HepG2 (cell line): ENCODE results near the gene MTF2. TPM values are rescaled to one million over a fixed set of nuclear protein-coding genes. Genes with fewer than 3 reads are reported as not detected.
A peak's percentile ranks its signal among the peaks of the same experiment; 100 is the strongest.

Experiments
- ARNT ChIP-seq: fragments of 450-650 bp; IDR thresholded peaks from 2 replicates; pipeline ENCODE4 v1.6.1; 2017
- BRCA1 ChIP-seq: sonication (generic); formaldehyde crosslinking; IDR thresholded peaks from 2 replicates; pipeline ENCODE4 v1.4.0; 2020; ENCODE audit warnings: missing genetic modification reagents
- DR1 ChIP-seq: sonication (generic); formaldehyde crosslinking; IDR thresholded peaks from 2 replicates; pipeline ENCODE4 v1.8.0; 2021; ENCODE audit warnings: mild to moderate bottlenecking, missing genetic modification reagents, inconsistent platforms
- FOXO1 ChIP-seq: sonication (generic); formaldehyde crosslinking; IDR thresholded peaks from 2 replicates; pipeline ENCODE4 v1.4.0; 2020; ENCODE audit warnings: missing genetic modification reagents
- GATAD2A ChIP-seq: IDR thresholded peaks from 2 replicates; pipeline ENCODE4 v1.6.1; 2016
- HCFC1 ChIP-seq: fragments of 150-350 bp; IDR thresholded peaks from 2 replicates; pipeline ENCODE4 v1.6.1; 2014; ENCODE audit warnings: low read depth, low read length
- HDAC1 ChIP-seq: sonication (generic); formaldehyde crosslinking; IDR thresholded peaks from 2 replicates; pipeline ENCODE4 v1.5.1; 2020; ENCODE audit warnings: mild to moderate bottlenecking, missing genetic modification reagents
- HMG20B ChIP-seq: conservative IDR thresholded peaks from 2 replicates; pipeline ENCODE4 v1.6.1; 2016; ENCODE audit warnings: missing genetic modification reagents, missing compliant biosample characterization
- MZF1 ChIP-seq: sonication (generic); formaldehyde crosslinking; IDR thresholded peaks from 2 replicates; pipeline ENCODE4 v1.8.1; 2023; ENCODE audit warnings: mild to moderate bottlenecking, missing genetic modification reagents, borderline replicate concordance
- NFKBIZ ChIP-seq: IDR thresholded peaks from 2 replicates; pipeline ENCODE4 v1.6.1; 2018; ENCODE audit warnings: missing genetic modification reagents, missing compliant biosample characterization
- NPAS2 ChIP-seq: sonication (generic); formaldehyde crosslinking; IDR thresholded peaks from 2 replicates; pipeline ENCODE4 v1.8.0; 2022; ENCODE audit warnings: mild to moderate bottlenecking, missing genetic modification reagents, borderline replicate concordance
- POLR2A ChIP-seq, 2 experiments: IDR thresholded peaks; 2 replicates each; pipeline ENCODE4 v1.6.1; 2011; ENCODE audit warnings: low read depth in 2 of 2, low read length in 2 of 2, mild to moderate bottlenecking in 1 of 2, moderate library complexity in 1 of 2; ENCODE audit not compliant: insufficient read depth in 1 of 2
- ZBTB7A ChIP-seq: sonication (generic); formaldehyde crosslinking; IDR thresholded peaks from 2 replicates; pipeline ENCODE4 v1.8.0; 2022; ENCODE audit warnings: mild to moderate bottlenecking, missing genetic modification reagents
- ZNF232 ChIP-seq: sonication (generic); formaldehyde crosslinking; IDR thresholded peaks from 2 replicates; pipeline ENCODE4 v1.4.0; 2020; ENCODE audit warnings: missing genetic modification reagents, borderline replicate concordance
- ZNF720 ChIP-seq: sonication (generic); formaldehyde crosslinking; IDR thresholded peaks from 2 replicates; pipeline ENCODE4 v1.4.0; 2020; ENCODE audit warnings: missing genetic modification reagents
- ZSCAN12 ChIP-seq: sonication (generic); formaldehyde crosslinking; IDR thresholded peaks from 2 replicates; pipeline ENCODE4 v1.9.0; 2021; ENCODE audit warnings: mild to moderate bottlenecking, missing genetic modification reagents
- polyA plus RNA-seq, 8 experiments: library from polyadenylated mRNA; depleted of rRNA in 3 of 8; stranded (reverse) in 7 of 8; unstranded in 1 of 8; fragments of >200 nt; fragmentation: Illumina TruSeq in 4 of 8; extraction: Trizol in 4 of 8; gene quantifications; 2 replicates each; pipeline versions ENCODE4 v1.2.1 to v1.2.3, GENCODE V29; 2011 to 2016; ENCODE audit warnings: low read depth in 4 of 8, missing spikeins in 1 of 8, mixed read lengths in 1 of 8; ENCODE audit not compliant: insufficient read depth in 1 of 8
- total RNA-seq, 5 experiments: library from RNA; depleted of rRNA; stranded (reverse); fragments of >200 nt; fragmentation: Illumina TruSeq; extraction: Trizol; gene quantifications; 2 replicates each; pipeline ENCODE4 v1.2.3, GENCODE V29; 2016; ENCODE audit warnings: low read depth in 1 of 5
- TF ChIP-seq, protein P1 (sequence below): IDR thresholded peaks from 2 replicates; pipeline ENCODE4 v1.4.0; 2020; ENCODE audit warnings: mild to moderate bottlenecking, missing genetic modification reagents
- TF ChIP-seq, protein P2 (sequence below): sonication (generic); formaldehyde crosslinking; IDR thresholded peaks from 2 replicates; pipeline ENCODE4 v1.5.1; 2020; ENCODE audit warnings: mild to moderate bottlenecking, missing genetic modification reagents, moderate library complexity
- TF ChIP-seq, protein P3 (sequence below): IDR thresholded peaks from 2 replicates; pipeline ENCODE4 v1.6.1; 2016
- TF ChIP-seq, protein P4 (sequence below): sonication (generic); formaldehyde crosslinking; IDR thresholded peaks from 2 replicates; pipeline ENCODE4 v1.8.0; 2022; ENCODE audit warnings: mild to moderate bottlenecking, missing genetic modification reagents, moderate library complexity
- TF ChIP-seq, protein P5 (sequence below): sonication (generic); formaldehyde crosslinking; IDR thresholded peaks from 2 replicates; pipeline ENCODE4 v1.5.1; 2020; ENCODE audit warnings: missing genetic modification reagents, mild to moderate bottlenecking, borderline replicate concordance

The MTF2 gene
- total and polyA plus RNA-seq, 2 of the 13 experiments (the other 11 are each of a cell fraction or from before 2014, with no cell fraction given): 48.7 to 53.9 TPM

DNA sequence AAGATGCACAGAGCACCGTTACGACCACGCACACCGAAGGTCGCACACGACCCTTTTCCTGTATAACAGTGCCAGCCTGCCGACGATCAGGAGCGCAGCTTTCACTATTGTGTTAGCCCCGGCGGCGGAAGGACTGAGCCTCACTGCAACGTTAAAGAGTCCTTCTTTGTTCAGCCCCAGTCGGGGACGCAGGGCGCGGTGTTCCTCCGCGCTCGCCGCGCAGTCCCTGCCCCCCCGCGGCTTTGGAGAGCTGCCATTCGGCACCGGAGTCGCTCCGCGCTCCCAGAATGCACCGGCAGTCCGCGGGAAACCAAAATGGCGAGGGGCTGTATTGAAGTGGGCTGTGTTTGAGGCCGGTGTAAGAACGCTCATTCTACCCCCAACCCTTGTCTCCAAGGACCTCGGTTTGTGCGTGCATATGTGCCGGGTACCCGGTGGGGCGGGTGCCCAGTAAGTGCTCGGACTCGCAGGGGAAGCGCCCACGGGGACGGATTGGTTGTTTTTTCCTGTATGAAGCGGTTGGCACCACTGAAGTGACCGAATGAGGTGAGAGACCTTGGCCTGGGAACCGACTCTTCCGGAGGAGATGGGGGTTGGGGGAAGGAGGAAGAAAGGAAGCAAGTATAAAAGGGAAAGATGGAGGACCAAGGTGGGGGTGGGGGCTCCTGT, at the start of gene MTF2 (continued):
- TF ChIP-seq, protein P1, sequence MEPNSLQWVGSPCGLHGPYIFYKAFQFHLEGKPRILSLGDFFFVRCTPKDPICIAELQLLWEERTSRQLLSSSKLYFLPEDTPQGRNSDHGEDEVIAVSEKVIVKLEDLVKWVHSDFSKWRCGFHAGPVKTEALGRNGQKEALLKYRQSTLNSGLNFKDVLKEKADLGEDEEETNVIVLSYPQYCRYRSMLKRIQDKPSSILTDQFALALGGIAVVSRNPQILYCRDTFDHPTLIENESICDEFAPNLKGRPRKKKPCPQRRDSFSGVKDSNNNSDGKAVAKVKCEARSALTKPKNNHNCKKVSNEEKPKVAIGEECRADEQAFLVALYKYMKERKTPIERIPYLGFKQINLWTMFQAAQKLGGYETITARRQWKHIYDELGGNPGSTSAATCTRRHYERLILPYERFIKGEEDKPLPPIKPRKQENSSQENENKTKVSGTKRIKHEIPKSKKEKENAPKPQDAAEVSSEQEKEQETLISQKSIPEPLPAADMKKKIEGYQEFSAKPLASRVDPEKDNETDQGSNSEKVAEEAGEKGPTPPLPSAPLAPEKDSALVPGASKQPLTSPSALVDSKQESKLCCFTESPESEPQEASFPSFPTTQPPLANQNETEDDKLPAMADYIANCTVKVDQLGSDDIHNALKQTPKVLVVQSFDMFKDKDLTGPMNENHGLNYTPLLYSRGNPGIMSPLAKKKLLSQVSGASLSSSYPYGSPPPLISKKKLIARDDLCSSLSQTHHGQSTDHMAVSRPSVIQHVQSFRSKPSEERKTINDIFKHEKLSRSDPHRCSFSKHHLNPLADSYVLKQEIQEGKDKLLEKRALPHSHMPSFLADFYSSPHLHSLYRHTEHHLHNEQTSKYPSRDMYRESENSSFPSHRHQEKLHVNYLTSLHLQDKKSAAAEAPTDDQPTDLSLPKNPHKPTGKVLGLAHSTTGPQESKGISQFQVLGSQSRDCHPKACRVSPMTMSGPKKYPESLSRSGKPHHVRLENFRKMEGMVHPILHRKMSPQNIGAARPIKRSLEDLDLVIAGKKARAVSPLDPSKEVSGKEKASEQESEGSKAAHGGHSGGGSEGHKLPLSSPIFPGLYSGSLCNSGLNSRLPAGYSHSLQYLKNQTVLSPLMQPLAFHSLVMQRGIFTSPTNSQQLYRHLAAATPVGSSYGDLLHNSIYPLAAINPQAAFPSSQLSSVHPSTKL (CRISPR knock-in tag): peak; percentile 94
- TF ChIP-seq ARNT (no peak), HMG20B (CRISPR knock-in tag) (peak; percentile 94), BRCA1 (CRISPR knock-in tag) (peak; percentile 98), POLR2A (IDR thresholded peaks at IDR 0.05; ENCODE audit: insufficient read depth in 1 of 2, low read depth in 2 of 2, low read length in 2 of 2) (peak; percentile 98 to 99), MZF1 (CRISPR knock-in tag) (peak; percentile 97), ZSCAN12 (CRISPR knock-in tag) (peak; percentile 77), ZNF720 (CRISPR knock-in tag) (peak; percentile 90; the same call in 1 of the 2 replicates), ZBTB7A (peak; percentile 97), HDAC1 (CRISPR knock-in tag) (peak; percentile 98), NFKBIZ (CRISPR knock-in tag) (peak; percentile 99), FOXO1 (CRISPR knock-in tag) (peak; percentile 93), GATAD2A (CRISPR knock-in tag) (peak; percentile 96), DR1 (CRISPR knock-in tag) (peak; percentile 97), NPAS2 (CRISPR knock-in tag) (no peak), ZNF232 (CRISPR knock-in tag) (peak; percentile 99), HCFC1 (peak; percentile 40; the same call in 1 of the 2 replicates)
- TF ChIP-seq, protein P2, sequence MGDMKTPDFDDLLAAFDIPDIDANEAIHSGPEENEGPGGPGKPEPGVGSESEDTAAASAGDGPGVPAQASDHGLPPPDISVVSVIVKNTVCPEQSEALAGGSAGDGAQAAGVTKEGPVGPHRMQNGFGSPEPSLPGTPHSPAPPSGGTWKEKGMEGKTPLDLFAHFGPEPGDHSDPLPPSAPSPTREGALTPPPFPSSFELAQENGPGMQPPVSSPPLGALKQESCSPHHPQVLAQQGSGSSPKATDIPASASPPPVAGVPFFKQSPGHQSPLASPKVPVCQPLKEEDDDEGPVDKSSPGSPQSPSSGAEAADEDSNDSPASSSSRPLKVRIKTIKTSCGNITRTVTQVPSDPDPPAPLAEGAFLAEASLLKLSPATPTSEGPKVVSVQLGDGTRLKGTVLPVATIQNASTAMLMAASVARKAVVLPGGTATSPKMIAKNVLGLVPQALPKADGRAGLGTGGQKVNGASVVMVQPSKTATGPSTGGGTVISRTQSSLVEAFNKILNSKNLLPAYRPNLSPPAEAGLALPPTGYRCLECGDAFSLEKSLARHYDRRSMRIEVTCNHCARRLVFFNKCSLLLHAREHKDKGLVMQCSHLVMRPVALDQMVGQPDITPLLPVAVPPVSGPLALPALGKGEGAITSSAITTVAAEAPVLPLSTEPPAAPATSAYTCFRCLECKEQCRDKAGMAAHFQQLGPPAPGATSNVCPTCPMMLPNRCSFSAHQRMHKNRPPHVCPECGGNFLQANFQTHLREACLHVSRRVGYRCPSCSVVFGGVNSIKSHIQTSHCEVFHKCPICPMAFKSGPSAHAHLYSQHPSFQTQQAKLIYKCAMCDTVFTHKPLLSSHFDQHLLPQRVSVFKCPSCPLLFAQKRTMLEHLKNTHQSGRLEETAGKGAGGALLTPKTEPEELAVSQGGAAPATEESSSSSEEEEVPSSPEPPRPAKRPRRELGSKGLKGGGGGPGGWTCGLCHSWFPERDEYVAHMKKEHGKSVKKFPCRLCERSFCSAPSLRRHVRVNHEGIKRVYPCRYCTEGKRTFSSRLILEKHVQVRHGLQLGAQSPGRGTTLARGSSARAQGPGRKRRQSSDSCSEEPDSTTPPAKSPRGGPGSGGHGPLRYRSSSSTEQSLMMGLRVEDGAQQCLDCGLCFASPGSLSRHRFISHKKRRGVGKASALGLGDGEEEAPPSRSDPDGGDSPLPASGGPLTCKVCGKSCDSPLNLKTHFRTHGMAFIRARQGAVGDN: peak; percentile 99
- TF ChIP-seq, protein P3, sequence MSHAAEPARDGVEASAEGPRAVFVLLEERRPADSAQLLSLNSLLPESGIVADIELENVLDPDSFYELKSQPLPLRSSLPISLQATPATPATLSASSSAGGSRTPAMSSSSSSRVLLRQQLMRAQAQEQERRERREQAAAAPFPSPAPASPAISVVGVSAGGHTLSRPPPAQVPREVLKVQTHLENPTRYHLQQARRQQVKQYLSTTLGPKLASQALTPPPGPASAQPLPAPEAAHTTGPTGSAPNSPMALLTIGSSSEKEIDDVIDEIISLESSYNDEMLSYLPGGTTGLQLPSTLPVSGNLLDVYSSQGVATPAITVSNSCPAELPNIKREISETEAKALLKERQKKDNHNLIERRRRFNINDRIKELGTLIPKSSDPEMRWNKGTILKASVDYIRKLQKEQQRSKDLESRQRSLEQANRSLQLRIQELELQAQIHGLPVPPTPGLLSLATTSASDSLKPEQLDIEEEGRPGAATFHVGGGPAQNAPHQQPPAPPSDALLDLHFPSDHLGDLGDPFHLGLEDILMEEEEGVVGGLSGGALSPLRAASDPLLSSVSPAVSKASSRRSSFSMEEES (CRISPR knock-in tag): peak; percentile 74
- TF ChIP-seq, protein P4, sequence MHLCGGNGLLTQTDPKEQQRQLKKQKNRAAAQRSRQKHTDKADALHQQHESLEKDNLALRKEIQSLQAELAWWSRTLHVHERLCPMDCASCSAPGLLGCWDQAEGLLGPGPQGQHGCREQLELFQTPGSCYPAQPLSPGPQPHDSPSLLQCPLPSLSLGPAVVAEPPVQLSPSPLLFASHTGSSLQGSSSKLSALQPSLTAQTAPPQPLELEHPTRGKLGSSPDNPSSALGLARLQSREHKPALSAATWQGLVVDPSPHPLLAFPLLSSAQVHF (CRISPR knock-in tag): no peak; the same call in 1 of the 2 replicates
- TF ChIP-seq, protein P5, sequence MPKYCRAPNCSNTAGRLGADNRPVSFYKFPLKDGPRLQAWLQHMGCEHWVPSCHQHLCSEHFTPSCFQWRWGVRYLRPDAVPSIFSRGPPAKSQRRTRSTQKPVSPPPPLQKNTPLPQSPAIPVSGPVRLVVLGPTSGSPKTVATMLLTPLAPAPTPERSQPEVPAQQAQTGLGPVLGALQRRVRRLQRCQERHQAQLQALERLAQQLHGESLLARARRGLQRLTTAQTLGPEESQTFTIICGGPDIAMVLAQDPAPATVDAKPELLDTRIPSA (CRISPR knock-in tag): peak; percentile 12; the same call in 1 of the 2 replicates
